Stimulated activated CD4-positive, alpha-beta T cell treated with anti-CD3 and anti-CD28 coated beads, Interleukin-12 subunit alpha, Interleukin-12 subunit beta, amount 100 ng/mL, for 48 hours (primary cell): Measurements from ENCODE around the gene ZNF622.

Source experiments
- DNase-seq, 3 donors: peaks; one replicate each; pipeline ENCODE4 v3.0.0-alpha.2; 2020; ENCODE audit warnings: low read depth in 2 of 3, low spot score in 1 of 3

ZNF622 gene, protein sequence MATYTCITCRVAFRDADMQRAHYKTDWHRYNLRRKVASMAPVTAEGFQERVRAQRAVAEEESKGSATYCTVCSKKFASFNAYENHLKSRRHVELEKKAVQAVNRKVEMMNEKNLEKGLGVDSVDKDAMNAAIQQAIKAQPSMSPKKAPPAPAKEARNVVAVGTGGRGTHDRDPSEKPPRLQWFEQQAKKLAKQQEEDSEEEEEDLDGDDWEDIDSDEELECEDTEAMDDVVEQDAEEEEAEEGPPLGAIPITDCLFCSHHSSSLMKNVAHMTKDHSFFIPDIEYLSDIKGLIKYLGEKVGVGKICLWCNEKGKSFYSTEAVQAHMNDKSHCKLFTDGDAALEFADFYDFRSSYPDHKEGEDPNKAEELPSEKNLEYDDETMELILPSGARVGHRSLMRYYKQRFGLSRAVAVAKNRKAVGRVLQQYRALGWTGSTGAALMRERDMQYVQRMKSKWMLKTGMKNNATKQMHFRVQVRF

GRCh38 chr5:16465544-16466432 is at the start of gene ZNF622:
TSS of gene ZNF622 (minus strand) at chr5:16465800. CDS start at chr5:16465665, 135 bp downstream.
- peak; percentile 80 to 87 (median 83) for DNase-seq

DNA sequence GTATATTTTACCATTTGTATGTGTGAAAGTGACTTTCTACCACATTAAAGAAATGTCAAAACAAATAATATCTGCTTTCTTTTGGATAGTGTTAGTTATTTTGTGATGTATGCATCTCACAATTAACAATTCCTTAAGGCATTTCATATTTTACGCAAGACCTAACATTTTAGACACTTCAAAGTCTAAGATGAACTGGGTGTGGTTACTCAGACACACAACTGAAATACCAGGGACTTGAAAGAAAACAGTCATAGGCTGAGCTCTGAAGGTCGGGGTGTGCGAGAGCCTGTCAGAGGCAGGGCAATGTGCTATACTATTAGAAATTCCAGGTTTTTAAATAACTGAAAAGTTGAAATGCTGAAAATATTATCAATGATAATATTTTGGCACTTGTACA is 44.5 kb upstream of the ZNF622 start:
- DNase-seq, result no peak

GRCh38 chr5:16508730-16509531 is 43.3 kb upstream of the ZNF622 start:
- no peak for DNase-seq

DNA sequence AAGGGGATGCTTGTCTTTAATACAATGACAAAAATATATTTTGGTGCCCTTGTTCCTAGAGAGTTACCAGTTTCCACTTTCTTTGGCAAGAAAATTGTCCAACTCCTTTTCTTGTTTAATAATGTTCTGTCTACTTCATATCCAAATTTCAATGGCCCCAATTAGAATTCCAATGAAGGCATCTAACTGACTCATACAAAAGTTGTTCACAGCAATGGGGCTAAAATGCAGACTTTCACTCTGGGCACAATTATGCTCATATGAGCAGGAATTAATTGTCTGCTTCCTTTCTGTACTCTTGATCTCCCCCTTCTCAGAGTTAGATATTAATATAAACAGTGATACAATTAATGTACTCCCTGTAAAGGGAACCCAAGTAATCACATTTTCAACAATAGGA is 42.1 kb upstream of the ZNF622 start:
- DNase-seq, result no peak

- no peak for DNase-seq
Measured at GRCh38 chr5:16505904-16506303, 40.3 kb upstream of the ZNF622 start.

GRCh38 chr5:16505140-16505891 is 39.7 kb upstream of the ZNF622 start:
- DNase-seq, result no peak

DNA sequence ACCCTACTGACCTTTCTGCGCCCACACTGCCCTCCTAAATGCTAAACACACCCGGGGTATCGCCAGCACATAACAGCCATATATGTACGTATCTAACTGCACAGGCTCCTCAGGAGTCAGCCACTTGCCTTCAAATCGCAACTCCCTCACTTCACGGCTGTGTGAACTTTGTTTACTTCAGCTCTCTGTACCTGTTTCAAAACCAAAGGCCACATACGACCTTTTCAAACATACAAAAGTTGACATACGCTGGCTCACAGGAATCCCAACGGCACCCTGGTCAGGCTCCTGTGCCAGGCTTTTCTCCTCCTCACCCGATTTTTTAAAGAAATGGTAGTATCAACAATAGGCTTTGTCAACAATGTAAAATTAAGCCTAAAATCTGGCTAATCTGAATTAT is 39.0 kb upstream of the ZNF622 start:
- no peak for DNase-seq

- DNase-seq, result no peak
Measured at GRCh38 chr5:16502866-16503265, 37.3 kb upstream of the ZNF622 start.

DNA sequence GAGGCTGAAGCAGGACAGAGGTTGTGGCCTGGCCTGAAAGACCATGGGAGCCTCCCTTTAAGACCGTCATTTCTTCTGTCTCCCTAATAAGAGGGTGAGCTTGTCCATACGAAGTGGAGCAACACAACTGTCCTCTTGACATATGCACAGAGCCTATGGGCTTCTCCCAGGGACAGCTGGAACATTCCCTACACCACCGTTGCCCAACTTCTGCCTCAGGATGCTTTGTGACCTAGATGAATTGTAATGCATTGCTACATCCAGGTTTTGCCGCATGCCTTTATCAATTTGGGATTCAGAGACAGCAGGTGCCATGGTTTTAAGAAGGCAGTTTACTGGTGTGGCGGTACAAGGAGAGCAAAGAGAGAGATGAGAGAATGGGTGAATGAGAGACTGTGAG is 34.4 kb upstream of the ZNF622 start:
- no peak for DNase-seq

GRCh38 chr5:16497546-16497945 is 31.9 kb upstream of the ZNF622 start:
- DNase-seq, result no peak

DNA sequence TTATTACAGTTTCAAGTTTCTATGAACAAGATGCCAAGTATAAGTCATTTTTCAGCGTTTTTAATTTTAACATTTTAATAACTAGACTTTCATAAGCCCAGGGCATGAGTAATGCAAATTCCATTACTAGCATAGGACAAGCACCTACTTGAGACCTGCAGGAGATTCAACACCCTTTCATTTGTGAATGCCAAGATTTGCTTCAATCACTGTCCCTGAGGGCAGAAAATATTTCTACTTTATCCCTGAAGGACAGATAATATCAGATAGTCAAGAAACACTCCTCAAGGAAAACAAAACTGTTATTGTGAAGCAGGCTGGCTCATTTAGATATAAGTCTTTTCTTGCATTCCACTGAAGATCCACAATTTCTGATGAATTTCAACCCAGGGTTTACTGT is 27.7 kb upstream of the ZNF622 start:
- DNase-seq, result no peak

GRCh38 chr5:16492398-16493140 is 27.0 kb upstream of the ZNF622 start:
- no peak for DNase-seq

DNA sequence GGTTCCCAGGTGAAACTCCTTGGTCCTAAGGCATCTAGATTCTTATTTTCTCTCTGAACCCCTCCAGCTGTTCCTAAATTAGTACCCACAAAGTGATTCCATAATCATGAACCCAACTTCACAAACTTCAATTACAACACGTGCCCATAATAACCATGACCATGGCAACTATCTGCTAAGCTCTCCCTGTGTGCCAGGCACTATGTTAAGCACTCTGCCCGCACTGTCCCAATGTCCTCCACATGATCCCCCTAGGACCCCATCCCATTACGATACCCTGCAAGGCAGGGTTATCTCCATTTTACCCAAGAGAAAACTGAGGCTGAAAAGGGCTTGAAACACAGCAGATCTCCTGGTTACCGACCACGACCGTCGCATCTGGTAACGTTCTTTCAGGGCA is 25.3 kb upstream of the ZNF622 start:
- DNase-seq, result no peak

DNA sequence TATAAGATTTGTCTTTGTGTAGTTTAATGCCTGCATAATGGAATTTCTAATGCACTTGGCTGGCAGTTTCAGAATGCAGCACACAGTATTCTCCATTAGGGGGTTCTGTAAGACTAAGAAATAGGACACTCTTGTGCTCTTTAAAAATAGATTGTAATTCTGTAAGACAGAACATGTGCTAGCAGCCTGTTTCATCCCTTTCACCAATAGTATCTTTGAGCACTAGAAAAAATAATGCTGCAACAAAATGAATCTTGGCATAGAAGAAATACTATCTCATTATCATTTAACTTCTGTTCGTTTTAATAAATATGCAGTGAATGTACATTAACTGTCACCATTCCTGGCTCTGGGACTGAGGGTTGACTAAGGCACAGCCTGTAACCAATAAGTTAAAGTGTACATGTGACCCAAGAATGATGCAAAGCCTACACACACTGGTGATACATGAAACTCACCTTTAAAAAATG is 23.8 kb upstream of the ZNF622 start:
- no peak for DNase-seq

DNA sequence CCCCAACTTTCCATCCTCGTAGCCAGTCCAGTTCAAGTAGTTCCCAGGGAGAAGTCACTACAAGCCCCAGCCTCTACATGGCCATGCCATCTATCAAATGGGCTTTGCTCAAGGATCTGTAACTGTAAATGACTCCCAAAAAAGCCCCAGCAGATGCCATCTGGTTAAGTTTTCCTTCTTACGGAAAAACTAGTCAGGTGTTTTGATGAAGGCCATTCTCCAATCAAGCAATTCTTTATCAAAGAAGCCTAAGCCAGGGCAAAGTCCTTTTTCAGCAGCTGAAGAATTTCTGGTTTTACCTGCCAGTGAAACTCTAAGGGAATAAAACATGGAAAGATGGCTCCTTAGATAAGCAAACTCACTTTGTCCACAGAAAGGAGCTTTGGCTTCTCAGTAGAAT is 21.9 kb upstream of the ZNF622 start:
- no peak for DNase-seq

GRCh38 chr5:16486711-16487111 is 21.1 kb upstream of the ZNF622 start:
- no peak for DNase-seq

- DNase-seq, result no peak
Measured at GRCh38 chr5:16485656-16486055, 20.1 kb upstream of the ZNF622 start.

GRCh38 chr5:16484081-16484480 is 18.5 kb upstream of the ZNF622 start:
- no peak for DNase-seq

GRCh38 chr5:16483361-16483760 is 17.8 kb upstream of the ZNF622 start:
- no peak for DNase-seq

DNA sequence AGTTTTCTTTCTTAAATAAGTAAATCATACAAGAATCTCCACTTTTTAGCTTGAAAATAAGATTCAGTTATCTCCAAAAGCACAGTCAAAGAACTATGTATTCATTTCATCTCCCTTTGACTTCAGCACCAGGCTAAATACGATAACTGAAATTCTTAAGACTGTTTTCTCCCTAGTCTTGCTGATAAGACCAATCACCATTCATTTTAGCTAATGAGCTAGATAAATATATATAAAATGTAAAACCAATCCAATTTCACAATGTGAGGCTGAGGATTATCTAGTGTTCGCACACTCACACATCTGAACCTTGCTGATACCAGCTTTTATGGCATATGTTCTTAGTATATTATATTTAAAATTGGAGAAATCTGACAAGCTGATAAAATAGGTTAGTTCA is 17.3 kb upstream of the ZNF622 start:
- DNase-seq, result no peak
